GM12873 (cell line): Measurements from ENCODE around the gene ADD3.
A peak's percentile ranks its signal among the peaks of the same experiment; 100 is the strongest.

Experiments
- TF ChIP-seq, protein P1 (sequence below): IDR thresholded peaks from 2 replicates; pipeline ENCODE4 v1.5.1; 2012; ENCODE audit warnings: low read depth, mild to moderate bottlenecking, moderate library complexity, low read length, control low read depth; ENCODE audit not compliant: insufficient read depth; ENCODE audit errors: missing control alignments

ADD3 gene

DNA sequence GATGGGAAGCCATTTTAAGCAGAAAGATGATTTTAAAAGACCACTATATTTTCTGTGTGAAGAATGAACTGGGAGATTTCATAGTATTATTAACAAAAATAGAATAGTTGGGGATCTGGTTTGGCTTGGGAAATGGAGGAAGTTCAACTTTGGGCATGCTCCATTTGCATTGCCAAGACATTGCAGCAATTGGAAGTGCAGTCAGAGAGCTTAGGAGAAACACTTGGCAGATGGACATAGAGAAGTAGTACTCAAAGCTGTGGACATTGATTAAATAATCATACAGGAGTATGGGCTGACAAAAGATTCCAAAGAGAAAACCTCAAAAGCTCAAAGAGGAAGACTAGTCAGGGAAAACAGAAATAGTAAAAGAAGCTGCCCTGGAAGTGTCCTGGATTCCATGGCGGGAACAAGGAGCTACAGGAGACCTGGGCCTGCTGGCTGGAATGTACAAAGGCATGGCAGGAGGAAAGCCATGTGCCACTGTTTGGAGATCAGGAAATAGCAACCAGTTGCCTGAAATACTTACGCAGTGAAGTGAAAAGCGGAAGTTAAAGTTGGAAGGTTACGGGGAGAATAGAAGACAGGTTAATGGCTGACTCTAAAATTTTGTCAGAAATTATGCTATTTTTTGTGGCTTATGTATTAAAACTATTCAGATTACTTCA, 106.0 kb downstream of the ADD3 start:
- TF ChIP-seq, protein P1, sequence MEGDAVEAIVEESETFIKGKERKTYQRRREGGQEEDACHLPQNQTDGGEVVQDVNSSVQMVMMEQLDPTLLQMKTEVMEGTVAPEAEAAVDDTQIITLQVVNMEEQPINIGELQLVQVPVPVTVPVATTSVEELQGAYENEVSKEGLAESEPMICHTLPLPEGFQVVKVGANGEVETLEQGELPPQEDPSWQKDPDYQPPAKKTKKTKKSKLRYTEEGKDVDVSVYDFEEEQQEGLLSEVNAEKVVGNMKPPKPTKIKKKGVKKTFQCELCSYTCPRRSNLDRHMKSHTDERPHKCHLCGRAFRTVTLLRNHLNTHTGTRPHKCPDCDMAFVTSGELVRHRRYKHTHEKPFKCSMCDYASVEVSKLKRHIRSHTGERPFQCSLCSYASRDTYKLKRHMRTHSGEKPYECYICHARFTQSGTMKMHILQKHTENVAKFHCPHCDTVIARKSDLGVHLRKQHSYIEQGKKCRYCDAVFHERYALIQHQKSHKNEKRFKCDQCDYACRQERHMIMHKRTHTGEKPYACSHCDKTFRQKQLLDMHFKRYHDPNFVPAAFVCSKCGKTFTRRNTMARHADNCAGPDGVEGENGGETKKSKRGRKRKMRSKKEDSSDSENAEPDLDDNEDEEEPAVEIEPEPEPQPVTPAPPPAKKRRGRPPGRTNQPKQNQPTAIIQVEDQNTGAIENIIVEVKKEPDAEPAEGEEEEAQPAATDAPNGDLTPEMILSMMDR = no peak

DNA sequence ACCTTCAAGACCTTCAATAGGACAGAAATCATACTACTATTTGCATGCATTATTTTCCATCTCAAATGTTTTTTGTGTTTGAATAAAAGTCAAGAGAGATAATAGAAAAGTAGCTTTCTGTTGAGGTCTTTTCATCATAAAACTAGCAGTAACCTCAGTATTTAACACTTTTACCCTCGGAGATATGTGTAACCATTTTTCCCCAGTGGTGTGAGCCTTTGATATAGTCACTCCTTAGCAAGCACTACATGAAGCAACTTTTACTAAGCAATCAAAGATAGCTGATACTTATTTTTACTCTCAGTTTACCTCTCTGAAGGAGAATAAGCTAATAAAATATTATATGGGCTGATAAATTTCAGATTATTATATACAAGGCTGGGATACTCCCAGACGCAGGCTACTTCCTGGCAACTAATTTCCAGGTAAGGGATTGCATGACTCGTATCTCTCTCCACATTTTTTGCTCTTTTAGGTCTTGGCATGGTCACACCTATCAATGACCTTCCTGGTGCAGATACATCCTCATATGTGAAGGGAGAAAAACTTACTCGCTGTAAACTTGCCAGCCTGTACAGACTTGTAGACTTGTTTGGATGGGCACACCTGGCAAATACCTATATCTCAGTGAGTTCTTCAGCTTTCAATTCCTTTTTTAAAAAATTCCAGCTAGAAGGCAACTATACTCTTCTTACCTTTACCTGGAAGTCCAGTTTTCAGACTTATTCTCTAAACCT, 108.2 kb downstream of the ADD3 start:
- TF ChIP-seq, protein P1 = no peak

DNA sequence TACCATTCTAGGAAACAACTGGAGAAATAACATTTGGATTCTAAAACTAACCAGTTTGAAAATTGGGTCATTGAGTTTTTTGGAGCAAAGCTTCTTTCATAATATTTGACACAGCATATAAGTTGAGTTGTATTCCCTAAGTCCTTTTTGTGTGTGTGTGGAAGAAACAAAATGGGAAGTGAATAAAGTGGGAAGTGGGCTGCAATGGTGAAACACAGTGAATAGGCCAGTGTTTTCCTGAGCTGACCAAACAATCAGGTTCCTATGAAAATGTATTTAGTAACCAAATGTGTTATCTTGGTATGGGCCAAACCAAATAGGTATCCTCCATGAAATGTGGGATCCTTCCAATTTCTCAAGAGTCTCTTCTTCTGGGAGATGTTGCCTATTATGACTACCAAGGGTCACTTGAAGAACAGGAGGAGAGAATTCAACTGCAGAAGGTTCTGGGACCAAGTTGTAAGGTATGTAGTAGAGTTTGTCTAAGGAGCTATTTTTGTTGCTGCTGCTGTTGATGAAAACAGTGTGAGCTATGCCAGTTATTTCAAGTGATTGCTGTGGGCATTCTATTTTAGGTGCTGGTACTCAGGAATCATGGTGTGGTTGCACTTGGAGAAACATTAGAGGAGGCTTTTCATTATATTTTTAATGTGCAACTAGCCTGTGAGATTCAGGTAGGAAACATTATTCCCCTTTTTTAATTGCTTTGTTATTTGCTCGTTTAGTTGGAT, 111.3 kb downstream of the ADD3 start:
- TF ChIP-seq, protein P1 = no peak

DNA sequence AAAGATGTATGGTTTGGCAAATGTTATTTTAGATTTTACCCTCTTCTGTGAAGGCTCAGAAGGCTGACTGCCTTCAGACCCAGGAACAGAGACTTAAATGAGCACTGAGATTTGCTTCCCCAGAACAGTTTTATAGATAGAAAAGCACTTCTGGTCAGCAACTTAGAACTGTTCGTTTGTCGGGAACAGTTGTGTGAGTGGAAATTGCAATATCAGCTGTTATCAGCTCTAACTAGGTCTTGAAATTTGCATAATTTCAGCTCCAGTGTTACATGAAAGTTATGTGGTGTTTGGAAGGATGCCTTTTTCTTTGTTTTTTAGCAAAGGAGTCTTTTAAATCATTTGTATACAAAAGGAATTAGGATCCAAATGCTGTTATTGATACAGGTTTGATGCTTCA, 115.8 kb downstream of the ADD3 start:
- TF ChIP-seq, protein P1 = no peak

DNA sequence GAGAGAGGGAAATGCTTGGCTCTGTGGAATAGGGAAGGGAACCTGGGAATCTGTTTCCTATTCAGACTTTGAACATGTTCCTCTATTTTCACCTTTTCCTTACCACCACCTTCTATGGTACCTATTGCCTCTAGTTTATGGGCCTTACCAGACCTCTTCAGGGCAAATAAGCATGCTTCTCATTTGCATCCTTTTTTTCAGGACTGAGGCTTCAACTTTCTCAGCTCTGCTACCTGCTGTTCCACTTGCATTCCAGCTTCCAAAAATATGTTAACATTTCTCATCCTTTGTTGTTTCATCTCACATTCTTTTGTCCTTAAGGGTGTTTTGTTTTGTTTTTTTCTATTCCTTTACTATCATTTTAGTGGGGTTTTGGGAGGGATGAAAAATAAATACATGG, 121.7 kb downstream of the ADD3 start:
- TF ChIP-seq, protein P1 = no peak

DNA sequence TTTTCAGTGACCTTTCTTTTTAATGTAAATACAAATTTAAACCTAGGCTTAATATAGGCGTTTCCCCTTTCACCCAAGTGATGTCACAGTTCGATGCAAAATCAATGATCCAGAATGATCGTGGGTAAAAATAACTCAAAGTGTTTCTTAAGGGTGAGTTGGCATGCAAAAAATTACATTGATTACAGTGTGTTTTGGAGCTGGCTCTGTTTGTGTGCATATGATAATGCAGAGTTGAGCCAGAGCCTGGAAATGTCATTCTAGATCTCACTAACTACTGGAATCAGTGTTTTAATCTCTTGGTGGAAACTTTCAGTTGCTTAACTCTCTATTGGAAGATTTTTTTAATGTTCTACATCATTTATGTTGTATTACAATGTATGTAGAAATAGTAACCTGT, 127.1 kb downstream of the ADD3 start:
- TF ChIP-seq, protein P1 = no peak

DNA sequence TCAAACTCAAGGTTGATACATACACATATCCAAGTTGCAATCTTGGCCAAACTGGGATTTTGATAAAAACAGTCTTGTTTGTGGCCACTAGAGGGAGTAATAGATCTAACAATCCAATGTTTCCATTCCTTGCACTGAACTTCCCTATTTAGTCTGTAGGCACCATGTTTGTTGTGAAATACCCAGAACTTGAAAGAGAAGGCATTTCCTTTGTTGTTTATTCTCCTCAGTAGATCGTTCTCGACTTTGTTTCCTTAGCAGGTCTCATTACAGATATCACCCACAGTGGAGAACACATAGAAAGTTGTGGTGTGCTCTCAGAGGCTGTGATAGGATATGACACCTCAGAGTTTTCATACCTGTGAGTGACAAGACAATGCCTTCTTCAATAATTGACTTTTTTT, 129.4 kb downstream of the ADD3 start:
- TF ChIP-seq, protein P1 = peak; percentile 72
